Measurements from ENCODE around the gene ECT2.

- TF ChIP-seq CTCF (IDR thresholded peaks at IDR 0.05) (no peak), POLR2AphosphoS5 (IDR thresholded peaks at IDR 0.05) (no peak), POLR2A (IDR thresholded peaks at IDR 0.05) (no peak), EP300 (IDR thresholded peaks at IDR 0.05) (no peak)
These were observed 89.2 kb downstream of the ECT2 start for GRCh38 chr3:172839679-172840078.
